Measurements from ENCODE around the gene ENTPD8.

GRCh38 chr9:137416006-137416562 is 25.1 kb downstream of the ENTPD8 start:
- TF ChIP-seq EZH2 (IDR thresholded peaks at IDR 0.05; ENCODE audit: low read length, missing control alignments) (no peak), CTCF (conservative IDR thresholded peaks at IDR 0.05 in 1 of 2, IDR thresholded peaks at IDR 0.05 in 1 of 2; ENCODE audit: low read depth in 1 of 2, low read length in 2 of 2) (no peak)

All from fibroblast of lung (primary cell).